ENCODE results near the gene TMEM91. TPM values are rescaled to one million over a fixed set of nuclear protein-coding genes. Genes with fewer than 3 reads are reported as not detected.
"Not testable (repeated sequence)": the region's sequence is repeated elsewhere in the genome, so short reads cannot be mapped to it uniquely, and the experiment has no call there.

The TMEM91 gene
- 12.0 TPM for polyA plus RNA-seq (2012; ENCODE audit: insufficient read depth, insufficient read length)

- DNase-seq (ENCODE audit: low read depth, low spot score) = no peak
- no peak within 1 kb of the TSS for H3K4me3 ChIP-seq (ENCODE audit: low read length)
These were observed at the start of gene TMEM91 for GRCh38 chr19:41376241-41376997. TMEM91 (plus strand) TSS chr19:41376533; CDS start chr19:41378310, 1,777 bp downstream.

DNA sequence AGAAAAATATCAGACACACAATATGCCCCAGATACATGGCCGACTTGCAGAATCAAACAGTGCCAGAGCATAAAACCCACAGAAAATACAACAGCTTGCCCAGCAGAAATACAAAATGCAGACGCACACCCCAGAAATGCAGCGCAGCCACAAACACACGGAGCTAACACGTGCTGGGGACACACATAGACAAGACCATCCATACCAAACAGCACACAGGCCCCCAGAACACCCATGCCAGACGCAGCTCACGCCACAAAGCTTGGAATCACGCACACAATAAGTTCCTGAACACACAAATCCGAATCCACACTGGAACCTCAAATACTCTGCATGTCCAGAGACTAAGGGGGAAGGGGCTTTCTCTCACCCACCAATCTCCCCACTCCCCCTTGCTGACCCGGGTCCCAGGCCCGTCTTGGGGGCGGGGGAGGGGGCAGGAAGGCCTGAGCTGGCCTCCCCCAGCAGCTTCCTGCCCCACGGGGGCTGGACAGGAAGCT lies 49.2 kb upstream of the TMEM91 start:
- no peak for DNase-seq (ENCODE audit: low read depth, low spot score)

DNA sequence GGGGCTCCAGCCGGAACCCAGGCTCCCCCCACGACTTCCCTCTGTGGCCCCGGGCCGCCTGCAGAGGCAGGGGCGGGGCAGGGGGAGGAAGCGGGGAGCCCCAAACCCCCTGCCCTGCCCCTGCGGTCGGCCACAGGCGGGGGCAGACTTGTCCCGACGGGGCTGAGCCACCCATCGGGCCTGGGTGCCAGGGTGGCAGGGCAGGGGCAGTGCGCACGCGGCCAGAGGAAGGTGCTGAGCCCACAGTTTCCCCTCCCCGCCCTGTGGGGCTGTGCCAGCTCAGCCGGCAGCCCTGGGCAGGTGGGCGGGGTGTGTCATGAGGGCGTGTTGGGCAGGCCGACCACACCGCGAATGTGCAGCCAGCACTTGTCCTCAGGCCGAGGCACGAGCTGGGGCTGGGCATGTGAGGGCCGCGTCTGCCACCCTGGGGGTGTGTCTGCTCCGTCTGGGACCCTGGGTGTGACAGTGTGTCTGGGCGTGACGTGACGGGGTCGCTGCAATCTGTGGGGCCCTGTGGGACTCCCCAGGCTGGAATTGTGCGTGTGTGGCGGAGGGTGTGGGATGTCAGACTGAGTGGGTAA lies 48.7 kb upstream of the TMEM91 start:
- DNase-seq (ENCODE audit: low read depth, low spot score) = no peak
- no peak overlapping the region for H3K4me3 ChIP-seq (ENCODE audit: low read length)

More for the DNA sequence above, 49.2 kb upstream of the TMEM91 start:
- H3K4me3 ChIP-seq (ENCODE audit: low read length) = no peak overlapping the region

- DNase-seq (ENCODE audit: low read depth, low spot score) = no peak
- H3K4me3 ChIP-seq (ENCODE audit: low read length) = no peak overlapping the region
These were observed 48.0 kb upstream of the TMEM91 start for GRCh38 chr19:41328157-41328841.

DNA sequence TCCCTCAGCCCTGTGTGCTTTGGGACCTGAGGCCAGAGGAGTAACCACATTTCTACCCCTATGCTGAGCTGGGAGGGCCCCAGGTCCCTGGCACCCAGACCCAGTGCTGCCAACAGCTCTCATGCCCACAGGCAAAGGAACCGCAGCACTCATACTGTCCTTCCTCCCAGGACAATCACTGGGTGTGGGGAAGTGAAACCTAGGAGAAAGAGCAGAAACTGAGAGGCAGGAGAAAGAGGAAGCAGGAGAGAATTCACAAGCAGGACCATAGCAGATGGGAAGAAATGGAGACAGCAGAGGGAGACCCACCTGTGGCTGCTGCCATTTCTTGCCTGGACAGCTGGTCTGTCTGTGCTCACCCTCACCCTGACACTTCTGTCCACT lies 47.5 kb upstream of the TMEM91 start:
- no peak overlapping the region for H3K4me3 ChIP-seq (ENCODE audit: low read length)
- no peak for DNase-seq (ENCODE audit: low read depth, low spot score)

GRCh38 chr19:41330481-41330880 lies 45.9 kb upstream of the TMEM91 start:
- DNase-seq (ENCODE audit: low read depth, low spot score) = no peak
- H3K4me3 ChIP-seq (ENCODE audit: low read length) = no peak overlapping the region

DNA sequence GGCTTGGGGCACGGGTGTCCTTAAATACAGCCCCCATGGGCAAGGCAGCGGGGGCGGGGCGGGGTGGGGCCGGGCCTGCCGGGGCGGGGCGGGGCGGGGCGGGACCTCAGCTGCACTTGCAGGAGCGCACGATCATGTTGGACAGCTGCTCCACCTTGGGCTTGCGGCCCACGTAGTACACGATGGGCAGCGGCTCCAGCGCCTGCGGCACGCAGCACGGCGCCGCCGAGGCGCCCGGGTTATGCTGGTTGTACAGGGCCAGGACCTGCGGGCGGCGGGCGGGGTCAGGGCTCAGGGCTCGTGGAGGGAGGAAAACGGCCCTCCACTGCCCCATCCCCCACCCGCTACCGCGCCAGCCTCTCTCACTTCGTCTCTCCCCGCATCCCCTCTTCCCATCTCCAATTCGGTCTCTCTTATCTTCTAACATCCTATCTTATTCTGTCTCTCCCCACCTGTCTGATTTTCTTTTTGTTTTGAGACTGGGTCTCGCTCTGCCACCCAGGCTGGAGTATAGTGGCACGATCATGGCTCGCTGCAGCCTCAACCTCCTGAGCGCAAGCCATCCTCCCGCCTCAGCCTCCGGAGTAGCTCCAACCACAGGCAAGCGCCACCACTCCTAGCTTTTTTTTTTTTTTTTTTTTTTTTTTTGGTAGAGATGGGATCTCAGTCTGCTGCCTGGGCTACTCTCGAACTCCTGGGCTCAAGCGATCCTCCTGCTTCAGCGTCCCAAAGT lies 45.2 kb upstream of the TMEM91 start:
- no peak for DNase-seq (ENCODE audit: low read depth, low spot score)
- H3K4me3 ChIP-seq (ENCODE audit: low read length) = no peak overlapping the region

DNA sequence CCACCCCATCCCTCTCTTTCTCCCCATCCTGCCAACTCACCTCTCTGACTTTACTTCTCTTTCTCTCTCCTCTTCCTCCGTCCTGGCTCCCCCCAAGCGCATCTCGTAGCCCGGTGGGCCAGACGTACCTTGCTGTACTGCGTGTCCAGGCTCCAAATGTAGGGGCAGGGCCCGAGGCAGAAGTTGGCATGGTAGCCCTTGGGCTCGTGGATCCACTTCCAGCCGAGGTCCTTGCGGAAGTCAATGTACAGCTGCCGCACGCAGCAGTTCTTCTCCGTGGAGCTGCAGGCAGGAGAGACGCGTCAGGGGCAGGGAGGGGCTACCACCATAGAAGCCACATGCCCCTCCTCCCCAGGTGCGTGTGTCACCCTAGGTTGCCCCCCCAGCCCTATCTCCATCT lies 44.3 kb upstream of the TMEM91 start:
- no peak for DNase-seq (ENCODE audit: low read depth, low spot score)
- H3K4me3 ChIP-seq (ENCODE audit: low read length) = no peak overlapping the region

- DNase-seq (ENCODE audit: low read depth, low spot score) = no peak
- no peak overlapping the region for H3K4me3 ChIP-seq (ENCODE audit: low read length)
These were observed 43.9 kb upstream of the TMEM91 start for GRCh38 chr19:41332468-41332867.

DNA sequence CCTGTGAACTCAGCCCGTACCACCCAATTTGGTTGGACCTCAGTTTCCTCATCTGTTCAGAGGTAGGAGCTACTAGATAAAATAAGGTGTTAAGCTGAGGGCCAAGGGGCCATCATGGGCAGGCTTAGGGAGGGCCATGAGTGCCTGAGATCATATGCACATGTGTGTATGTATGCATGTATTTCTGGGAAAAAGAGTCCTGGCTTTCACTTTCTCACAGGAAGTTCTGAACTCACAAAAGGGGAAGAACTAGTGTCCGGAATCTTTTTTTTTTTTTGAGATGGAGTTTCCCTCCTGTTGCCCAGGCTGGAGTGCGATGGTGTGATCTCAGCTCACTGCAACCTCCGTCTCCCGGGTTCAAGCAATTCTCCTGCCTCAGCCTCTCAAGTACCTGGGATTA lies 41.5 kb upstream of the TMEM91 start:
- no peak for DNase-seq (ENCODE audit: low read depth, low spot score)
- no peak overlapping the region for H3K4me3 ChIP-seq (ENCODE audit: low read length)

GRCh38 chr19:41335467-41335866 lies 40.9 kb upstream of the TMEM91 start:
- no peak overlapping the region for H3K4me3 ChIP-seq (ENCODE audit: low read length)
- no peak for DNase-seq (ENCODE audit: low read depth, low spot score)

DNA sequence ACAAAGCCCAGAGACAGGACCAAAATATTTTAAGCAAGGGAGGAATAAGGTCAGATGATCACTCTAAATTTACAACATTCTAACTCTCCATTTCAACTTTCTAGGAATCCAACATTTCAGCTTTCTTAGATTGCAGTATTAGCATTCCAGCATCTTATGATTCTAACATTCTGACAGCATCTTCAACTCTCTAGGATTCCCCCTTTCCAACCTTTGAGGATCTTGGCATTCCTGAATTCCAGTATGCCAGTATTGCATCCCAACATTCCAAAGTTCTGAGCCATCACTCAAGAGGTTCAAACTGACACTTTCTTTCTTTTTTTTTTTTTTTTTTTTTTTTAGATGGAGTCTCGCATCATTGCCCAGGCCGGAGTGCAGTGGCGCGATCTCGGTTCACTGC lies 36.4 kb upstream of the TMEM91 start:
- H3K4me3 ChIP-seq (ENCODE audit: low read length) = no peak overlapping the region
- DNase-seq (ENCODE audit: low read depth, low spot score) = no peak

DNA sequence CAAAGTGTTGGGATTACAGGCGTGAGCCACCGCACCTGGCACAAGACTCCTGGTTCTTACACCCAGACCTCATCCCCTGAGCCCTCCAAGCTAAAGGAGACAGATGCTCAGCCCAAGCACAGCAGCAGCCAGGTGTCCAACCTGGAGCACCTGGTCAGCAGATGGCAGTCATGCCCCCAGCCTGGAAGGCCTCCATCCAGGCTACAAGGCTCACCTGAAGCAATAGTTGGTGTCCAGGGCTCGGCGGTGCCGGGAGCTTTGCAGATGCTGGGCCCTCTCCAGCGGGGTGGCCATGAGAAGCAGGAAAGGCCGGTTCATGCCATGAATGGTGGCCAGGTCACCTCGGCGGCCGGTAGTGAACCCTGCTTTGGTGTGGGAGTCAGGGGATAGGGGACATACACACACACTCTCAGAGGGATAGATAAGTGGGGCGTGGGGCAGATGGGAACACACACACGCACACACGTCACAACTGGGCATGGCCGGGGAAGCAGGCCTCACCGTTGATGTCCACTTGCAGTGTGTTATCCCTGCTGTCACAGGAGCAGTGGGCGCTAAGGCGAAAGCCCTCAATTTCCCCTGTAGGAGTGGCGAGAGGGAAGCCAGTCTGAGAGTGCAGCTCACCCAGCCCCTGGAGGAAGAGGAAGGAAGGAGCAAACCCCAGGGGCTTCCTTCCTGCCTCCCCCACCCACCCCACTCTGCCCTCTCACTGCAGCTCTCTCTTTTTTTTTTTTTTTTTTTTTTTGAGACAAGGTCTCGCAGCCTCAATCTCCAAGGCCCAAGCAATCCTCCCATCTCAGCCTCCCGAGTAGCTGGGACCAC lies 34.5 kb upstream of the TMEM91 start:
- DNase-seq (ENCODE audit: low read depth, low spot score) = no peak
- H3K4me3 ChIP-seq (ENCODE audit: low read length) = no peak overlapping the region

- no peak overlapping the region for H3K4me3 ChIP-seq (ENCODE audit: low read length)
- no peak for DNase-seq (ENCODE audit: low read depth, low spot score)
These were observed 32.2 kb upstream of the TMEM91 start for GRCh38 chr19:41344162-41344561.

DNA sequence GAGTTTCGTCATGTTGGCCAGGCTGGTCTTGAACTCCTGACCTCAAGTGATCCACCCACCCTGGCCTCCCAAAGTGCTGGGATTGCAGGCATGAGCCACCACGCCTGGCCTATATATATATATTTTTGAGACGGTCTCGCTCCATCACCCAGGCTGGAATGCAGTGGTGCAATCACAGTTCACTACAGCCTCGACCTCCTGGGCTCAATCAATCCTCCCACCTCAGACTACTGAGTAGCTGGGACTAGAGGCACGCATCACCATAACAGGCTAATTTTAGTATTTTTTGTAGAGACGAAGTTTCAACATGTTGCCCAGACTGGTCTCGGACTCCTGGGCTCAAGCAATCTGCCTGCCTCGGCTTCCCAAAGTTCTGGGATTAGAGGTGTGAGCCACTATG lies 29.4 kb upstream of the TMEM91 start:
- DNase-seq (ENCODE audit: low read depth, low spot score); H3K4me3 ChIP-seq (ENCODE audit: low read length): not testable (repeated sequence)

DNA sequence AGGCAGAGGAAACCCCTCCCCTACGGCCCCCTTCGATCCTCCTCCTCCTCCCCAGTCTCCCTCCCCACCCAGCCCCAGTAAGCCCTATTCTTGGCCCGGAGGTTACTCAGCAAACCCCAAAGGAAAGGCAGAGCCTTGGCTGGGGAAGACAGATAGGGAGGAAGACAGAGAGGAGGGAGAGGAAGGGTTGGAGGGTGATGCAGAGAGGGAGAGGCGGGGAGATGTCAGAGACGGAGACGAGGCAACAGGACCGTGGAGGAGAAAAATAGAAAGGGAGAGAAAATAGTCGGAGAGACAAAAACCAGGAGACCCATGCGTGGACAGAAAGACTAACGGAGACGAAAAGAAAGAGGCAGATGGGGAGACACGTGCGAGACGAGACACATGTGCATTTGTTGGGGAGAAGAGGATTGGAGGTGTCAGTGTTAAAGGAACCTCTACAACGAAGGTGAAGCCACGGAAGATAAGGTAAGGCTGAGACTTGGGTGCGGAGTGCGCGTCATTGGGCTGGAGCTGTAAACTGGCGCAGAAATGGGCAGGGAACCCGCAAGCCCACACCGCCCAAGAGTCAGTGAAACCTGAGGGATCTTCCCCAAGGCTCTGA lies 25.5 kb upstream of the TMEM91 start:
- no peak overlapping the region for H3K4me3 ChIP-seq (ENCODE audit: low read length)
- no peak for DNase-seq (ENCODE audit: low read depth, low spot score)

DNA sequence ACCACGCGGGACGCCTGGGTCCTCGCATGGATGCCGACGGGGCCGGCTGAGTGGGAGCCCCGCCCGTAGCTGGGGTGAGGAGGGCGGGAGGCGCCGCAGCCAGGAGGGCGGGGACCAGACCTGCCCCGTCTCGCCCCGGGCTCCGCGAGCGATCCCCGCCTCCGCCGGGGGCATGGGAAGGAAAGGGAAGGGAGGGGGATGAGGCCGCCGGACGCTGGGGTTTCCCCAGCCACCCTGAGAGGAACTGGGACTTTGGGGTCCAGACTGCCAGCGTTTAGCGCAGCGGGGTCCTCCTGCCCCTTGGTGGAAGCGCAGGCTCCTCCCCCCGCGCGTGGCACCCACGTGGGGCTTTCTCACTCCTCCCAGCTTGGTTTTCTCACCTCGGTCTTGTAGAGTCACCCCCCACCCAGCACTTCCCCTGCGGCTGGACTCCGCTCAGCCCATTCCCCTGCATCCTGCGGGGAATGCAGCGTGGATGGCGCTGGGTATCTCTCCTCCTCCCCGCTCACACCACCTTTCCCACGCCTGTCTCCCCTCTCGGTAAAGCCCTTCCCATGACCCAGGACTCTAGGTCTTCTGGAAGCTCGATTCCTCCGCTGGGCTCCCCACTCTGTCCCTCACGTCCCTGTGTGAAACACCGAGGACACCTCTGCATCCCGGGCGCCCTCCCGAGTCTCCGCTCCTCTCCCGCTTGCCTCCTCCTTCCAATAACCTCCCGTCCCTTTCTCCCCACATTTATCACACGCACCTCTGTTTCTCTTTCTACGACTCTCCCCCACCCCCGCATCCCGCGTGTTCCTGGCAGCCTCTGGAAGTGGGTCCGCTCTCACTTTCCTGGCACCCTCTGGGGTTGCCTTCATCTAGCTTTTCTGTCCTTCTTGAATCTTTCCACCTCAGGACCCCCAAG lies 24.7 kb upstream of the TMEM91 start:
- no peak for DNase-seq (ENCODE audit: low read depth, low spot score)
- peak overlapping the region; percentile 81 for H3K4me3 ChIP-seq (ENCODE audit: low read length)

DNA sequence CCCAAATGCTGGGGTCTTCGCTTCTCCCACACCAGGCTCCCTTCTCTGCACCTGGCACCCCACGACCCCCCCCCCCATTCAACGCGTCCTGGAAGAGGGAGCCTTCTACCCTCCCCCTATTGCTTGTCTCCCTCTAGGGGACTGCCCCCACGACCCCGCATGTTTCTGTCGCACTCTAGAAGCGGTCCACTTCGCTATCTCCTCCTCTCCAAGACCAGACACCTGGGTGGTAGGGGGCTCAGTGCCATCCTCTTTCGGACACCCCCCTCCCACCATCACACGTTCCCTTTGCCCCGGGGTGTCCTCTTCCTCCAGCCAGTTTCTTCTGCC lies 24.1 kb upstream of the TMEM91 start:
- peak overlapping the region; percentile 81 for H3K4me3 ChIP-seq (ENCODE audit: low read length)
- DNase-seq (ENCODE audit: low read depth, low spot score) = no peak
